Mammary epithelial cell (primary cell): ENCODE results near the gene PIK3C2B.

ENCODE experiments used
- CTCF ChIP-seq, 2 donors: IDR thresholded peaks in 1 of 2; conservative IDR thresholded peaks in 1 of 2; 2 replicates each; pipeline ENCODE4 v1.5.1; 2011 to 2012; ENCODE audit warnings: inconsistent platforms in 2 of 2, low read length in 2 of 2, mild to moderate bottlenecking in 2 of 2, control low read depth in 1 of 2, low read depth in 1 of 2; ENCODE audit not compliant: insufficient read depth in 1 of 2; ENCODE audit errors: extremely low read depth in 1 of 2
- EZH2 ChIP-seq: IDR thresholded peaks from 2 replicates; pipeline ENCODE4 v1.6.1; 2012; ENCODE audit warnings: low read length, inconsistent platforms, borderline replicate concordance

DNA sequence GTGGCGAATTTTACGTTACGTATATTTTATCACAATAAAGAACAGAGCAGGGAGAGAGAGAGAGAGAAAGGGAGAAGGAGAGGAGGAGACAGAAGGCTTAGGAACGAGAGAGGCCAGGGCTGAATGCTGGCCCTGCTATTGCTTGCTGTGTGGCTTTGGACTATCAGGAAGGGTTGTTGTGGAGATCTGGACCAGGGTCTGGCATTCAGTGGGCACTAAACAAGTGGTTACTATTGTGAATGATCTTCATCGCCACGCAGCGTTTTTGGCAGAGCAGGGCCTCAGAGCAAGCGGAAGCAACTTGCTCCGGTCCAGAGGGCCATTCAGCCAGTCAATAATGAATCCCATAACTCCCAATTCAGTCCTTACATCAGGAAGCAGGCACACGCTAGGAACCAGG is 26.4 kb downstream of the PIK3C2B start:
- TF ChIP-seq CTCF (conservative IDR thresholded peaks at IDR 0.05 in 1 of 2, IDR thresholded peaks at IDR 0.05 in 1 of 2; ENCODE audit: extremely low read depth in 1 of 2, insufficient read depth in 1 of 2, low read depth in 1 of 2, low read length in 2 of 2) (no peak), EZH2 (no peak)
